ENCODE data around the gene HOXA6.

HOXA6 gene

GRCh38 chr7:27107391-27108381 is 39.9 kb downstream of the HOXA6 start:
- DNase-seq = no peak

GRCh38 chr7:27106901-27107240 is 40.7 kb downstream of the HOXA6 start:
- no peak for DNase-seq

- no peak for DNase-seq
Measured at GRCh38 chr7:27106181-27106900, 41.2 kb downstream of the HOXA6 start.

- no peak for DNase-seq
Measured at GRCh38 chr7:27105301-27106031, 42.1 kb downstream of the HOXA6 start.

DNA sequence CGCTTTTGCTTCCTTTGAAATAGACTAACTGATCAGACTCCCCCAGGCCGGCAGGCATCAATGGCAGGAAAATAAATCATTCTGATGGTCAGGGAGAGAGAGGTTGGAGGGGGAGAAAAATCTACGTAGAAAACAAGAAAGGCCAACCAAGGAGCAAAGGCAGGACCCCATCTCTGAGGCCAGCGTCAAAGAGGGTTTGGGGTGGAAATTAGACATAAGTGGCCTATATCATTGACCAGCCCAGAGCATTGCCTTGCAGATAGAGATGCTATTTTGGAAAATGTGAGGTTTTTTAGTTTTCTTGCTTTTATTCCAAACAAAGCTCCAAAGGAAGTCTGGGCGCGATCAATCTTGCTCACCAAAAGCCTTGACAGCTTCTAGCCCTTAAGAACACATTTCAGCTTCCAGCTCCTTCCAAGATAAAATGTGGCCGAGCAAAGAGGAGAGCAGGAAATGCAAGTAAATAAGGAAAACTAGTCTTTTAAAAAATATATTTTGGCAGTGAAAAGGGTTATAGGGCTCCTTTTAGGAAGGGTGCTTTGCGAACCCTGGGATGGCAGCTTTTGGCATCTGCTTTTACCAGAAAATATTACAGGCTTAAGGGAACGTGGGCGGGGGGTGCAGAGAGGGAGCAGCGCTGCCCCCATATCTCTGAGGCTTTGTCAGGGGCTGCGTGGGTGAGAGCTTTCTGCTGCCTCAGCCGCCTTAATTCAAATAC is 43.1 kb downstream of the HOXA6 start:
- DNase-seq = no peak

GRCh38 chr7:27103489-27104226 is 43.9 kb downstream of the HOXA6 start:
- no peak for DNase-seq

DNA sequence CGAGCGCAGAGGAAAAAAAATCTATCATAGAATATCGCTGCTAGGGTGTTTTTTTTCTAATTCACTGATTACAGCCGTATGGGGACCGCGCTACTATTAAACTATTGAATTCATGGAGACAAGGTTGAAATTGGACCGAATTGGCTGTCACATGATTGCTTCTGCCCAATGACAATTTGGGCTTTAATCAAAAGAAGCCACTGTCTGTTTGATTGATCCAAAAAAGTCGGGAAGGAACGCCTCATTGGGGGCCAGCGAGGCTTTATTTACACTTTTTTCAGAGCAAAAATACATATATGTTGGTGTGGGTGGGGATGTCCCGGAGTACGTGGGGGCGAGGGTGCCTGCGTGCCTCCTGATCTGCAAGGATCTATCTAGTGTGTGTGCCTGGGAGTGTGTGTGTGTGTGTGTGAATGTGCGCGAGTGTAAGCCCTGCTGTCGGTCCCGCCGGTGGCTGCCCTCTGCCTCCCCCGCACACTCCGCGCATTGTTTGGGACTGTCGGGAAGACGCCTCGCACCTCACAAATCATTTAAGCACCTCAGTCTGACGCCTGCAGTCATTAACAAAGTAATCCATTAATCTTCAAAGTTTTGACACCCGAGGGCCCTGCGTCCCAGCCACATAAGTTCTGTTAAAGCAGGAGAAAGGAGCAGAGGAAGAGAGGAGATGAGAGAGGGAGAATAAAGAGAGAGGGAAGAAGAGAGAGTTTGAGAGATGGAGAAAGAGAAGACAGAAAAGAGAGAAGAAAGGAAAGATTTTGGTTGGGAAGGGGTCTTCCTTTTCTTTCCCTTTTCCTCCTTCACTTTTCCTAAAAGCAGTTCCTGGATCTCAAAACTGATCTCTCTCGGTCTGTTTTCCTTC is 44.8 kb downstream of the HOXA6 start, which contains the start of gene HOXA2:
TSS of gene HOXA2 (minus strand) at position 103 of the 862 bp plus-strand sequence. CDS start 183 bp downstream, outside the sequence.
- DNase-seq = no peak

DNA sequence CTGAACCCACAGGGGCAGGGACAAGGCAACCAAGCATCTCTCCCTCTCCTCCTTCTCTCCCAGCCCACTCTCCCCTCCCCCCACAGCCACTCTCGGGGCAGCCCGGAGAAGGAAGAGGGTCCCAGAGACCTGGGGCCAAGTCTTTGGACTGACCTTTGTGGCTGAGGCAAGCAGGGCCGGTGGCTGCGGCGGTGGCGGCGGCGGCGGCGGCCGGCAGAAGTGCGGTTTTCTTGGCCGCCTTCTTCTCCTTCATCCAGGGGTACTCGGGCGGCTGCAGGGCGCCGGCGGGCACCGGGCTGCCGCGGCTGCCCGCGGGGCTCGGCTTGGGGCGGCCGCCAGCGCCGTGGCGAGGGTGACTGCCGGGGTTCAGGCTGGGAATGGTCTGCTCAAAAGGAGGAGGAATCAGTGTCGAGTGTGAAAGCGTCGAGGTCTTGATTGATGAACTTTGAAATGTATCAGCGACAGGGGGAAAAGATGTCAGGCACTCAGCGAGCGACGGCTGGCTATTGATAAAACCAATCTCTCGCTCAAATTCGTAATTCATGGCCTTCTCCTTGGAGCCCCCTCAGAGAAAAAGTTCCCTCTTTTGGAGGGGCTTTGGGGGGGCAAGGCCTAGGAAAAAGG is 45.5 kb downstream of the HOXA6 start:
- no peak for DNase-seq

DNA sequence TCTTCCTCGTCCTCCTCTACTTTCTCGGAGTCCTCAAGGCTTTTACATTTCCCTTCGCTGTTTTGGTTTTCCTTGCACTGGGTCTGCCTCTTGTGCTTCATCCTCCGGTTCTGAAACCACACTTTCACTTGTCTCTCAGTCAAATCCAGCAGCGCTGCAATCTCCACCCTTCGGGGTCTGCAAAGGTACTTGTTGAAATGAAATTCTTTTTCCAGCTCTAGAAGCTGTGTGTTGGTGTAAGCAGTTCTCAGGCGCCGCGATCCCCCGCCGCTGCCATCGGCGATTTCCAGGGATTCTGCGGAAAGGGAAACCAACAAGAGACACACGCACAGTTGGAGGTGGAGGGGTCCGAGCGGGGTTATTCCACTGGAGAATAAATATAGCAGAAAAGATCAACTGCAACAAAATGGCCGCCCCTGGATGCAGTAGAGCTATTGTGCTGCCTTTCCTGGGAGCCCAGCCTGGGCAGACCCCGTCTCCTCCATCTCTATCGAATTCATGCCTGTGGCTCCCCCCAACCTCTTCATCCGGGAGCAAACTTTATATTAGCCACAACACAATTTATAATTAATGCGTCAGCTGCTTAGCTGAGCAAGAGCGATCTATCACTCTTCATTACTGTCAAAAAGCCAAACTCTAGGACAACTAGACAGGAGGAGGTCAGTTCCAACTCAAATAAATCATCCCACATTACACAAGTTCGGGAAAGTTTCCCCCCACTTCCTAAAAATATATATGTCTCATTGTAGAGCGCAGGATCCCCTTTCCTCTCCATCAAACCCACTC is 46.2 kb downstream of the HOXA6 start:
- DNase-seq = no peak

DNA sequence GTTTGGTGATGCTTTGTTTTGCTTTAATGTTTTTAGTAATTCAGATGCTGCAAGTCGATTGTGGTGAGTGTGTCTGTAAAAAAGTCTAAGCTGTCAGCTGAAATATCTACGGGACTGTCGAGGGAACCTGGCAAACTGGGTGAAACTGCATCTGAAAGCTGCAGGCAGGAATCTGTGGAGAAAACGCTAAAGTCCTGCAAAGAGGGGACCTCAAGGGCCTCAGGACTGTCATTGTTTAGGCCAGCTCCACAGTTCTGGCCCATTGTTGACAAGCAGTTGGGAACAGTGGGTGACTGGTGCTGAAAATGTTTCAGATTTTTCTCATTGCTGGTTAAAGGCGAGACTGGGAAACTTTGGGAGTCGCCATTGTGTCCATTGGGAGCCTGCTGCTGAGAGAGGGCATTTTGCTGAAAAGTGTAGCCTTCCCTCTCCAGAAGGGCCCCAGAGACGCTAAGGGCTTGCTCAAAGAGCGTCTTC is 46.8 kb downstream of the HOXA6 start:
- no peak for DNase-seq

DNA sequence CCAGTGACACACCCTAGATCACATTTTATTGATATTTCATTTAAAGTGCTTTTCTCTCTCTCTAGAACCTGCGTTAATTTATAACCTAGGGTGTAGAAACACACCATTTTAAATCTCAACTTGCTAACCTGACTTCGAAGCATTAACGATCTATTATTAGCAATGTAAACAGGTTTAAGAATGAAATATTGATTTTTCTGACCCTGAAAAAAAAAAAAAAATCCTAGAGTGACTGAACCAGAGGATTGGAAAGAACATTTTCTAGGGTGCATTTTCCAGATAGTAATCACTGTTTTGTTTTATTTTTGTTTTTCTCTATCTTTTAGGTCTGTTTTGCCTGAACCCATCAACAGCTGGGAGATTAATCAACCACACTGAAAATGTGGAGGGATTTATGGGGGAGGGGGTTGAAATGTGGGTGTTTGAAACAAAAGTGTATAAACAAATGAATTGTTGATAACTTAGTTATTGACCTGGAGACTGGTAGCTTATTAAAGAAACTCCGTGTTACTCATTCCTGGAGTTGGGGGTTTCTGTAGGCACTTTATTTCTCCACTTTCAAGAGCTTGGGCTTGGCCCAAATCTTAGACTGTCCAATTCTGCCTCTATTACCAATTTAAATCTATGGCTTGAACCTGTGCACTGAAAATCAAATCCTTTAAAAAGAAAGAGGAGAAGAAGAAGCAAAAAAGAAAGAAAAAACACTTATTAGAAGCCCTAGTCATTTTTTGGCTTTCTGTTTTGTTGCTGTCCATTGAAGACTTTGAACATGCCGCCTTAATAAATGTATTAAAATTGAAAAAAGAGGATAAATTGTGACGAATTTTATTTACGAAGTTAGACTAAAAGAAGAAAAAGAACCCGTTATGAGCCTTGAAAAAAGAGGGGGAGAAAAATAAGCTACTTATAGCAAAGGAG is 47.9 kb downstream of the HOXA6 start:
- no peak for DNase-seq

GRCh38 chr7:27098578-27099451 is 48.8 kb downstream of the HOXA6 start:
- no peak for DNase-seq

DNA sequence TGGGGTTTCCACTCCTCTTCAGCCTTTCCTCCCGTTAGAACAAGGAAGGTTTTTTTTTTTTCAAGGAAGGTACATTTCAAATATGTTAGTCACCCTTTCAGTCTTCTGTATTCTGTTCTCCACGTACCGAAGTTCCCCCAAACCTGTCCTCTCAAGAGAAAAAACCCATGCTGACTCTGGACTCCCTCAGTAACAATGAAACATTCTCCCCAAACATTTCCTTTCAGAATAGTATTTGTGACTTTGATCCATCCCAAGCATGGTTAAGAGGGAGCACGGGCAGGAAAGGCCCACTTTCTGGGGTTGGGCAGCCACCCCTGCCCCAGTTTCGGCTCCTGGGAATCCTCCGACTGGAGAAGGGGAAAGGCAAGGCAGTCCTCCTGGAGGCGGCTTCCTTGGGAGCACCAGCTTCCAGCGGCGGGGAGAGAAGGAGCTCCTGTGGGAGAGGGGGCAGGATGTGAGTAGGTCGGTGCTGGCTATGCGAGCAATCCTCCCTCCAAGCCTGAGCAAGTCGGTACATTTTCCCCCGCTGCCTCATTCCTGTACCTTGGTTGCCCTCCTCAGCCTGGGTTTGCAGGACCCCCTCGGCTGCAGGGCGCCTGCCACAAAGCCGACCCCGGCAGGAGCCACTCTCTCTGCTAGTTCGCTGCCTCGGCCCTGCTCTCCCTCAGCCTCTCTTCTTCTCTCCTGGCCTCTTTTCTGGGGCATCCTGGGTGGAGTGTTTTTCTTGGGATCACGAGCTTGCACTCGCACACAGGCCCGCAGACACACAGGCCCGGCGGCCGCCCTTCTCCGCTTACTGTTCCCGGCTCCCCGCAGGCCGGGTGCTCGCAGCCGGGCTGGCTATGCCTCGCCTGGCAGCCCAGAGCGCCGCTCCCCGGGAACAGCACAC is 49.6 kb downstream of the HOXA6 start:
- no peak for DNase-seq

DNA sequence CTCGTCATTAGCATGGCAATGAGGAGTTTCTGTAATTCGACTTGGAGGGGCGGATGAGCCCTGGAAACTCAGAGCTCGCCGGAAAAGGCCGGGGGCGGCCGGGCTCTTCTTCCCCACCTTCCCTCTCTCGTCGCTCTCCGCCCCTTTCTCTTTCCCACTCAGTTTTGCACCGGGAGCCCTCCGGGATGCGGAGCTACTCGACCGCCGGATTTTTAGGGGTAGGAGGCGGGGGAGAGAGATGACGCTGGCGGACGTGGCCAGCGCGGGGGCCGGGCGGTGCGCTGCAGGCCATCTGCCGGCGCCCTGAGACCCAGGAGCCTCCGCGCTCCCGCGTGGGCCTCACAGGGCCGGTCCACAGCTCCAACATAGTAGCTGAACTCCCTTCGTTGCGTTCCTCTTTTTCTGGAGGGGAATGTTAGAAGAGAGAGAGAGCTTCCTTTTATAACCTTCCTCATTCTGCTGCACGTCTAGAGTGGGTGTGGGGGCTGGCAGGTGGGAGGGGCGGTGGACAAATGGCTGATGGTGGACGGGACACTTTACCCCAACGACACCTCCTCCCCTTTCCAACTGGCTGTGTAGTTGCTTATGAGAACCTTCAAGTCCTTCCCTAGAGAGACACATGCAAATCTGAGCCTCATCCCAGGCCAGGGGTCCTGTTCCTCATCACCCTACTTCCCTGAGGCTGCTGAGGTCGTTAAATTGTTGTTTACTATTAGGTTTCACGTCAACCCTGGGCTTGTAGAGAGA is 50.6 kb downstream of the HOXA6 start:
- DNase-seq = peak; percentile 8

All from NCI-H774 (cell line).